T-helper 22 cell (primary cell): Measurements from ENCODE around the gene AFF3.

Experiments
- DNase-seq: peaks from one replicate; pipeline ENCODE4 v3.0.0-alpha.2; 2020; ENCODE audit warnings: low read depth

Gene AFF3

GRCh38 chr2:99821984-99822383, 320.4 kb downstream of the AFF3 start:
- no peak for DNase-seq

GRCh38 chr2:99821572-99821971, 320.8 kb downstream of the AFF3 start:
- no peak for DNase-seq

GRCh38 chr2:99821039-99821438, 321.4 kb downstream of the AFF3 start:
- no peak for DNase-seq

- DNase-seq = no peak
These were observed 322.6 kb downstream of the AFF3 start for GRCh38 chr2:99819766-99820165.

GRCh38 chr2:99818842-99819241, 323.5 kb downstream of the AFF3 start:
- no peak for DNase-seq

- no peak for DNase-seq
These were observed 325.5 kb downstream of the AFF3 start for GRCh38 chr2:99816908-99817307.

GRCh38 chr2:99812426-99812825, 330.0 kb downstream of the AFF3 start:
- no peak for DNase-seq

GRCh38 chr2:99811544-99811943, 330.8 kb downstream of the AFF3 start:
- no peak for DNase-seq

- no peak for DNase-seq
These were observed 332.2 kb downstream of the AFF3 start for GRCh38 chr2:99810225-99810624.

GRCh38 chr2:99809259-99809900, 333.0 kb downstream of the AFF3 start:
- no peak for DNase-seq

- DNase-seq = no peak
These were observed 333.8 kb downstream of the AFF3 start for GRCh38 chr2:99808361-99809200.

GRCh38 chr2:99806758-99807157, 335.6 kb downstream of the AFF3 start:
- no peak for DNase-seq

- no peak for DNase-seq
These were observed 336.4 kb downstream of the AFF3 start for GRCh38 chr2:99805930-99806476.

GRCh38 chr2:99803846-99804245, 338.5 kb downstream of the AFF3 start:
- DNase-seq = no peak

GRCh38 chr2:99802734-99803133, 339.7 kb downstream of the AFF3 start:
- no peak for DNase-seq

GRCh38 chr2:99801327-99801901, 341.0 kb downstream of the AFF3 start:
- no peak for DNase-seq

GRCh38 chr2:99797475-99797874, 344.9 kb downstream of the AFF3 start:
- no peak for DNase-seq

- no peak for DNase-seq
These were observed 348.0 kb downstream of the AFF3 start for GRCh38 chr2:99794414-99794813.

- DNase-seq = no peak
These were observed 349.4 kb downstream of the AFF3 start for GRCh38 chr2:99793022-99793421.

GRCh38 chr2:99789849-99790248, 352.5 kb downstream of the AFF3 start:
- no peak for DNase-seq

GRCh38 chr2:99787769-99788382, 354.5 kb downstream of the AFF3 start:
- DNase-seq = no peak

GRCh38 chr2:99786636-99787390, 355.6 kb downstream of the AFF3 start:
- DNase-seq = no peak
